ENCODE measurements around the gene GPX1.

The GPX1 gene

GRCh38 chr3:49311283-49311682 is 46.9 kb downstream of the GPX1 start:
- no peak for DNase-seq (ENCODE audit: low read depth)

GRCh38 chr3:49310677-49311076 is 47.5 kb downstream of the GPX1 start:
- no peak for DNase-seq (ENCODE audit: low read depth)
